BJ (cell line): ENCODE data around the gene HOXD11. TPM values are rescaled to one million over a fixed set of nuclear protein-coding genes. Genes with fewer than 3 reads are reported as not detected.

Experiments
- CTCF ChIA-PET: fragments of 350-600 bp; formaldehyde crosslinking; extraction: SDS; loops from one replicate; lab custom pipeline; 2021; ENCODE audit warnings: antibody characterized with exemption, inconsistent platforms; lab: Yijun Ruan, JAX
- POLR2A ChIA-PET: fragments of 300-600 bp; sonication (Branson Sonifier 250); formaldehyde crosslinking; extraction: SDS; loops from one replicate; lab custom pipeline; 2021; ENCODE audit warnings: antibody characterized with exemption; lab: Charles Lee
- DNase-seq: peaks from one replicate; pipeline ENCODE4 v3.0.0-alpha.2; 2011; ENCODE audit warnings: low read depth
- H3K27me3 ChIP-seq: 2 replicates; pipeline ENCODE4 v1.6.0; 2011; ENCODE audit warnings: low read length; ENCODE audit not compliant: control insufficient read depth, insufficient read depth
- H3K36me3 ChIP-seq: 2 replicates; pipeline ENCODE4 v1.5.1; 2011; ENCODE audit warnings: low read length; ENCODE audit not compliant: control insufficient read depth, insufficient read depth
- H3K4me3 ChIP-seq: 2 replicates; pipeline ENCODE4 v1.5.1; 2011; ENCODE audit warnings: low read depth, mild to moderate bottlenecking, control low read depth, low read length
- polyA plus RNA-seq: library from polyadenylated mRNA; depleted of rRNA; stranded (reverse); fragments of >200 nt; gene quantifications from 2 replicates; pipeline ENCODE4 v1.2.3, GENCODE V29; 2011; rRNA removed
- small RNA-seq: library from RNA; depleted of rRNA; stranded (forward); fragments of <200 nt; gene quantifications from one replicate; pipeline ENCODE3, GENCODE V24; 2012; ENCODE audit warnings: low replicate concordance, low read depth; ENCODE audit not compliant: insufficient read length
- TF ChIP-seq, protein P1 (sequence below): IDR thresholded peaks from 2 replicates; pipeline ENCODE4 v1.5.1; 2011; ENCODE audit warnings: low read depth, mild to moderate bottlenecking, control low read depth, inconsistent platforms, low read length, moderate library complexity; ENCODE audit not compliant: insufficient read depth

HOXD11 gene
- polyA plus RNA-seq, 1 experiment, result 9.9 TPM

DNA sequence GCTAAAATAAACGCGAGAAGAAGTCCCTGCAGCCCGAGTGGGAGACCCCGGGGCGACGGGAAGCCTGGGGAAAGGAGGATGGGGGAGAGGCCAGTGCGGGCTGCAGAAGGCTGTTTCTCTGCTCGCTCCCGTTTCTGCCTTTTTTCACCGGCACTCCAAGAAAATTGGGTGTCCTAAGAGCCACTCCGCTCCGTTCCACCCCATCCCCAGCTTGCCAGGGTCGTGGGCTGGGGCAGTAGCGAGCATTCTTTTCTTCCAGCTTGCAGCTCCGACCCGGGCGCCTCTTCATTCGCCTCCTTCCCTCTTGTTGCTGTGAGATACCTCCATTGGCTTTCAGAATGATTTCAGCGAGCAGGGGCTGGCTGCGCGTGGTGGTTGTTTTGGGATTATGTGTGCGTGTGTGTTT, 51.1 kb downstream of the HOXD11 start:
- ChIA-PET POLR2A (no interaction called here), CTCF (no interaction called here)
- DNase-seq, result no peak
- TF ChIP-seq, protein P1, sequence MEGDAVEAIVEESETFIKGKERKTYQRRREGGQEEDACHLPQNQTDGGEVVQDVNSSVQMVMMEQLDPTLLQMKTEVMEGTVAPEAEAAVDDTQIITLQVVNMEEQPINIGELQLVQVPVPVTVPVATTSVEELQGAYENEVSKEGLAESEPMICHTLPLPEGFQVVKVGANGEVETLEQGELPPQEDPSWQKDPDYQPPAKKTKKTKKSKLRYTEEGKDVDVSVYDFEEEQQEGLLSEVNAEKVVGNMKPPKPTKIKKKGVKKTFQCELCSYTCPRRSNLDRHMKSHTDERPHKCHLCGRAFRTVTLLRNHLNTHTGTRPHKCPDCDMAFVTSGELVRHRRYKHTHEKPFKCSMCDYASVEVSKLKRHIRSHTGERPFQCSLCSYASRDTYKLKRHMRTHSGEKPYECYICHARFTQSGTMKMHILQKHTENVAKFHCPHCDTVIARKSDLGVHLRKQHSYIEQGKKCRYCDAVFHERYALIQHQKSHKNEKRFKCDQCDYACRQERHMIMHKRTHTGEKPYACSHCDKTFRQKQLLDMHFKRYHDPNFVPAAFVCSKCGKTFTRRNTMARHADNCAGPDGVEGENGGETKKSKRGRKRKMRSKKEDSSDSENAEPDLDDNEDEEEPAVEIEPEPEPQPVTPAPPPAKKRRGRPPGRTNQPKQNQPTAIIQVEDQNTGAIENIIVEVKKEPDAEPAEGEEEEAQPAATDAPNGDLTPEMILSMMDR, result no peak
- H3K36me3 ChIP-seq, result no peaks in the 10 kb centered on the region
- H3K27me3 ChIP-seq, result peaks cover 59% of the 10 kb centered on the region
- H3K4me3 ChIP-seq, result no peak overlapping the region

DNA sequence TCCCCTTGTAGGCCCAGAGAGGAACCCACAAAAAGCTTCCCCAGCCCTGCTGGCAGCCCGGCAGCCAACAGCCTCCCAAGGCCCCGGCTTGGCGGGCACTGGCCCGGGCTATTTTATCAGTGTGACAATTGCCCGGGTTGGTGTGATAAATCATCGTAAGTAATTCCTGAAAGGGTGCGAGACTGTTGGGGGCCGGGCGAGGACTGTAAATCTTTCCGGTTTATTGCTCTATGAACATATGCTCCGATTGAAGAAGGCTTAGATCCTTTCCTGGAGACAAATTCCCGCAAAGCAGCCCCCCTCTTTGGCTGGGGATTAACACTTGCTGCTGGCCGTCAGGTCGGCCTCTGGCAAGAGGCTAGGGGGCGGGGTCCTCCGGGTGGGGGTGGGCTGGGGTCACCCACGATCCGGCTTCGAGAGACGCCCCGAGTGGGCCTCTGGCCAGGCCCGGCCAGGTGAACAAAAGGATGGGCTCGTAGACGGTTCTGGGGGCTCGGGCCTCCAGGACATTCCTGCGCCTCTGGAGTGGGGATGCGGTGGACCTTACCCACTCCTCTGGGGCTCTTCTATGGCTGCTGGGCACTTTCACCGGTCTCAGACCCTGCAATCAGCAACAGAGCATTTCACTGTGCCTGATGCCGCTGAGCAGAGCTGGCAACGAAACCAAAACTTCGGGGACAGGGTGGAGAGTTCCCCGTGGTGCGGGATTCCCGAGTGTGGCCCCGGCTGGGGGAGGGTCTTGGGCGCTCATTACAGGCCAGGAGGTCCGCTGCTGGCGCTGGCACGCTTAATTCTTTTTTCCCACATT, 52.0 kb downstream of the HOXD11 start:
- POLR2A ChIA-PET, result no interaction called here
- H3K27me3 ChIP-seq, result peaks cover 67% of the 10 kb centered on the region
- TF ChIP-seq, protein P1, result no peak
- H3K36me3 ChIP-seq, result no peaks in the 10 kb centered on the region
- H3K4me3 ChIP-seq, result no peak overlapping the region
- CTCF ChIA-PET, result no interaction called here
- DNase-seq, result no peak

Small RNA genes lying within 50 kb of the gene (small RNA-seq; reads per million reads assigned to genes)
- gene MIR10B, result 358 reads per million, percentile 95 among the genes with 10 or more reads in this experiment

Other genes starting within 250 kb of the HOXD11 start
- 19.6 and 36.5 TPM in 2 replicates for gene LNPK, start 105.0 kb upstream of the HOXD11 start, polyA plus RNA-seq
- not detected in 2 replicates for gene EVX2, start 23.3 kb upstream of the HOXD11 start, polyA plus RNA-seq
- 0.43 and 0.71 TPM in 2 replicates for gene HOXD13, start 14.6 kb upstream of the HOXD11 start, polyA plus RNA-seq
- gene HOXD12, start 7.5 kb upstream of the HOXD11 start, polyA plus RNA-seq, result not detected in 2 replicates
- gene HOXD10, start 9.5 kb downstream of the HOXD11 start, polyA plus RNA-seq, result 11.0 and 12.6 TPM in 2 replicates
- 1.7 and 1.8 TPM in 2 replicates for gene HOXD9, start 15.4 kb downstream of the HOXD11 start, polyA plus RNA-seq
- 0.86 and 1.7 TPM in 2 replicates for gene HOXD8, start 22.4 kb downstream of the HOXD11 start, polyA plus RNA-seq
- 0.12 and 0.28 TPM in 2 replicates for gene HOXD4, start 44.3 kb downstream of the HOXD11 start, polyA plus RNA-seq
- 0.07 TPM in 1 of 2 replicates, not detected in the other for gene HOXD3, start 50.0 kb downstream of the HOXD11 start, polyA plus RNA-seq
- gene HOXD1, start 81.4 kb downstream of the HOXD11 start, polyA plus RNA-seq, result not detected in 2 replicates
- gene MTX2, start 162.2 kb downstream of the HOXD11 start, polyA plus RNA-seq, result 17.7 and 31.5 TPM in 2 replicates